NCI-H1092 (cell line): Measurements from ENCODE around the gene NR2C2.
"Not testable (repeated sequence)": the region's sequence is repeated elsewhere in the genome, so short reads cannot be mapped to it uniquely, and the experiment has no call there.

Experiments used
- DNase-seq: peaks from one replicate; lab custom pipeline; 2025; lab: John Stamatoyannopoulos, UW

NR2C2 gene

GRCh38 chr3:14959359-14959943, 12.1 kb downstream of the NR2C2 start:
- no peak for DNase-seq

- no peak for DNase-seq
Measured at GRCh38 chr3:14962762-14963161, 15.4 kb downstream of the NR2C2 start.

GRCh38 chr3:14967285-14967684, 19.9 kb downstream of the NR2C2 start:
- no peak for DNase-seq

- no peak for DNase-seq
Measured at GRCh38 chr3:14969671-14970070, 22.3 kb downstream of the NR2C2 start.

GRCh38 chr3:14976317-14976716, 28.9 kb downstream of the NR2C2 start:
- DNase-seq, result no peak

- no peak for DNase-seq
Measured at GRCh38 chr3:14980689-14981088, 33.3 kb downstream of the NR2C2 start.

- DNase-seq, result no peak
Measured at GRCh38 chr3:14984581-14985113, 37.3 kb downstream of the NR2C2 start.

GRCh38 chr3:14988988-14989394, 41.6 kb downstream of the NR2C2 start:
- DNase-seq, result no peak

GRCh38 chr3:14989943-14990779, 42.8 kb downstream of the NR2C2 start:
- DNase-seq, result peak; percentile 4

- DNase-seq, result no peak
Measured at GRCh38 chr3:14990780-14991148, 43.4 kb downstream of the NR2C2 start.

GRCh38 chr3:14991151-14991742, 43.9 kb downstream of the NR2C2 start:
- no peak for DNase-seq

- DNase-seq, result no peak
Measured at GRCh38 chr3:14991818-14992612, 44.6 kb downstream of the NR2C2 start.

- DNase-seq, result no peak
Measured at GRCh38 chr3:14997941-14998340, 50.6 kb downstream of the NR2C2 start.

- DNase-seq, result not testable (repeated sequence)
Measured at GRCh38 chr3:14999182-14999581, 51.8 kb downstream of the NR2C2 start.

GRCh38 chr3:15007681-15008141, 60.3 kb downstream of the NR2C2 start:
- DNase-seq, result peak; percentile 1

GRCh38 chr3:15009167-15009566, 61.8 kb downstream of the NR2C2 start:
- no peak for DNase-seq

- no peak for DNase-seq
Measured at GRCh38 chr3:15010664-15011063, 63.3 kb downstream of the NR2C2 start.

GRCh38 chr3:15011174-15011573, 63.8 kb downstream of the NR2C2 start:
- DNase-seq, result no peak

- DNase-seq, result no peak
Measured at GRCh38 chr3:15014606-15015328, 67.4 kb downstream of the NR2C2 start.

GRCh38 chr3:15015456-15015855, 68.1 kb downstream of the NR2C2 start:
- DNase-seq, result no peak

GRCh38 chr3:15017191-15017590, 69.8 kb downstream of the NR2C2 start:
- DNase-seq, result no peak
